Measurements from ENCODE around the gene CCR7. TPM values are rescaled to one million over a fixed set of nuclear protein-coding genes. Genes with fewer than 3 reads are reported as not detected.

The CCR7 gene
- total and polyA plus RNA-seq, 2 of the 8 experiments (the other 6 are each of a cell fraction or from before 2014, with no cell fraction given): 0.12 to 0.17 TPM

Other genes starting within 250 kb of the CCR7 start
- 1.4 and 1.9 TPM in 2 replicates for gene GJD3, start 200.7 kb downstream of the CCR7 start, total RNA-seq (2021; fragmentation: NEBNext Ultra II Directional; extraction: Animal tissue kit (Norgen Biotek cat#: 25700))
- gene GJD3, start 200.7 kb downstream of the CCR7 start, polyA plus RNA-seq (2011; rRNA removed): 0.53 and 0.58 TPM in 2 replicates
- gene TOP2A, start 147.6 kb downstream of the CCR7 start, total RNA-seq (2021; fragmentation: NEBNext Ultra II Directional; extraction: Animal tissue kit (Norgen Biotek cat#: 25700)): 276 and 291 TPM in 2 replicates
- 40.6 and 83.1 TPM in 2 replicates for gene TOP2A, start 147.6 kb downstream of the CCR7 start, polyA plus RNA-seq (2011; rRNA removed)
- 105 and 109 TPM in 2 replicates for gene IGFBP4, start 122.0 kb downstream of the CCR7 start, total RNA-seq (2021; fragmentation: NEBNext Ultra II Directional; extraction: Animal tissue kit (Norgen Biotek cat#: 25700))
- 79.9 and 85.5 TPM in 2 replicates for gene IGFBP4, start 122.0 kb downstream of the CCR7 start, polyA plus RNA-seq (2011; rRNA removed)
- 0.20 and 0.80 TPM in 2 replicates for gene TNS4, start 63.8 kb downstream of the CCR7 start, total RNA-seq (2021; fragmentation: NEBNext Ultra II Directional; extraction: Animal tissue kit (Norgen Biotek cat#: 25700))
- 0.21 and 0.39 TPM in 2 replicates for gene TNS4, start 63.8 kb downstream of the CCR7 start, polyA plus RNA-seq (2011; rRNA removed)
- gene SMARCE1, start 82.3 kb upstream of the CCR7 start, total RNA-seq (2021; fragmentation: NEBNext Ultra II Directional; extraction: Animal tissue kit (Norgen Biotek cat#: 25700)): 131 and 142 TPM in 2 replicates
- gene SMARCE1, start 82.3 kb upstream of the CCR7 start, polyA plus RNA-seq (2011; rRNA removed): 20.2 and 30.7 TPM in 2 replicates
- 0.61 and 0.75 TPM in 2 replicates for gene KRT222, start 99.7 kb upstream of the CCR7 start, total RNA-seq (2021; fragmentation: NEBNext Ultra II Directional; extraction: Animal tissue kit (Norgen Biotek cat#: 25700))
- gene KRT222, start 99.7 kb upstream of the CCR7 start, polyA plus RNA-seq (2011; rRNA removed): 0.08 and 0.09 TPM in 2 replicates
- not detected in 2 replicates for gene KRT24, start 138.3 kb upstream of the CCR7 start, total RNA-seq (2021; fragmentation: NEBNext Ultra II Directional; extraction: Animal tissue kit (Norgen Biotek cat#: 25700))
- not detected in 2 replicates for gene KRT24, start 138.3 kb upstream of the CCR7 start, polyA plus RNA-seq (2011; rRNA removed)
- not detected in 2 replicates for gene KRT25, start 189.9 kb upstream of the CCR7 start, total RNA-seq (2021; fragmentation: NEBNext Ultra II Directional; extraction: Animal tissue kit (Norgen Biotek cat#: 25700))
- not detected in 2 replicates for gene KRT25, start 189.9 kb upstream of the CCR7 start, polyA plus RNA-seq (2011; rRNA removed)
- not detected in 2 replicates for gene KRT26, start 206.7 kb upstream of the CCR7 start, total RNA-seq (2021; fragmentation: NEBNext Ultra II Directional; extraction: Animal tissue kit (Norgen Biotek cat#: 25700))
- gene KRT26, start 206.7 kb upstream of the CCR7 start, polyA plus RNA-seq (2011; rRNA removed): not detected in 2 replicates
- not detected in 2 replicates for gene KRT27, start 217.1 kb upstream of the CCR7 start, total RNA-seq (2021; fragmentation: NEBNext Ultra II Directional; extraction: Animal tissue kit (Norgen Biotek cat#: 25700))
- not detected in 2 replicates for gene KRT27, start 217.1 kb upstream of the CCR7 start, polyA plus RNA-seq (2011; rRNA removed)
- not detected in 2 replicates for gene KRT28, start 234.5 kb upstream of the CCR7 start, total RNA-seq (2021; fragmentation: NEBNext Ultra II Directional; extraction: Animal tissue kit (Norgen Biotek cat#: 25700))
- gene KRT28, start 234.5 kb upstream of the CCR7 start, polyA plus RNA-seq (2011; rRNA removed): not detected in 2 replicates